GM19240 (cell line): Measurements from ENCODE around the gene MOCOS.
"Not testable (repeated sequence)": the region's sequence is repeated elsewhere in the genome, so short reads cannot be mapped to it uniquely, and the experiment has no call there.

Source experiments
- DNase-seq: peaks from one replicate; pipeline ENCODE4 v3.0.0; 2011; ENCODE audit warnings: low spot score; ENCODE audit not compliant: insufficient read length

MOCOS gene

GRCh38 chr18:36200354-36200771, 13.1 kb downstream of the MOCOS start:
- no peak for DNase-seq

DNA sequence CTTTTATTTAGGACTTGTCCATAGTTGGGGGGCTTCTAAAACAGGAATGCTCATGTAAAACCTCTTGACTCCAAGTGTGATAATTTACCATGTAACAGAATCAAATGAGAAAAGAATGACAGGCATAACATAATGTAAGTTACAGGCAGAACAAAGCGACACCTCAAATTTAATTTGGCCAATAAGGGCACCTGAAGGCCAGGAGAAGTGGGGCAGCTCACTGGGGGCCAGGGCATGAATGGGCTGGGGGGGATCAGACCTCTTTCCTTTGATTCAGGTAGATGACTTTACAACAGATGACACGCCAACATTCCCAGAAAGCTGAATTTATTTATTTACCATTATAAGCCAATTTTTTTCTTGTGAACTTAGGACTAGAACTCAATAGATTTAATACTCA, 14.5 kb downstream of the MOCOS start:
- no peak for DNase-seq

DNA sequence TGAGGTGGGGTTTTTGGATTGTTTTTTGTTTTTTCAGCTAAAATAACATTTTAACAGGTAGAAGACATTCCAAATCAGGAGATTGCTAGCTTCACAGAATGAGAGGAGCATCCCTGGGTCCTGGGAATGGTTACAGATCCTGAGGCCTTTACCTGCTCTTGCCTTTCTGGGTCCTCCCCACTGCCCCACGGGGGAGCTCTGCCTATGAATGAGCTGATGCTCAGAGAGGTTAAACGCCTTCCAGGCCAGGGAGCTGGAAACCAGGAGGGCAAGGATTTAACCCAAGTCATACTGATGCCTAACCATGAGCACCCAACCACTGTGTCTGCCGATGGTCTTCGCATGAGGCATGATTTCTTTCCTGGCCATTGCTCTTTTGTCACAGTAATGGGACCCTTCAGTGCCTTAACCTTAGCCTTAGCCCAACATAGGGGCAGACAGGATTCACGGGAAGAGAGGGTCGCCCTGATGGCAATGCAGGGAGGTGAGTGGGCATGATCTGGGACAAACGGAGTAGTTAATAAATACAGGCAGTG, 16.1 kb downstream of the MOCOS start:
- no peak for DNase-seq

GRCh38 chr18:36205166-36205565, 17.9 kb downstream of the MOCOS start:
- no peak for DNase-seq

DNA sequence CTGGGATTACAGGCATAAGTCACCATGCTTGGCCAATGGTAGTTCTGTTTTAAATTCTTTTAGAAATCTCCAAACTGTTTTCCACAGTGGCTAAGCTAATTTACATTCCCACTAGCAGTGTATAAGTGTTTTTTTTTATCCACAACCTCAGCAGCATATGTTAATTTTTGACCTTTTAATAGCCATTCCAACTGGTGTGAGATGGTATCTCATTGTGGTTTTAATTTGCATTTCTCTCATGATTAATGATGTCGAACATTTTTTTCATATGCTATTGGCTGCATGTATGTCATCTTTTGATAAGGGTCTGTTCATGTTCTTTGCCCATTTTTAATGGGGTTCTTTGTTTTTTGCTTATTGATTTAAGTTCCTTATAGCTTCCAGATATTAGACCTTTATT, 20.0 kb downstream of the MOCOS start:
- no peak for DNase-seq

DNA sequence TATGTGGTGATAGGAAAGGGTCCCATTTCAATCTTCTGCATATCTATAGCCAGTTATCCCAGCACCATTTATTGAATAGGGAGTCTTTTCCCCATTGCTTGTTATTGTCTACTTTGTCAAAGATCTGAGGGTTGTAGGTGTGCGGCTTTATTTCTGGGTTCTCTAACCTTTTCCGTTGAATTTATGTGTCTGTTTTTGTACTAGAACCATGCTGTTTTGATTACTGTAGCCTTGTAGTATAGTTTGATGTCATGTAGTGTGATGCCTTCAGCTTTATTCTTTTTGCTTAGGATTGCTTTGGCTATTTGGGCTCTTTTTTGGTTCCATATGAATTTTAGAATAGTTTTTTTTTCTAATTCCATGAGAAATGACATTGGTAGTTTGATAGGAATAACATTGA, 20.7 kb downstream of the MOCOS start:
- not testable (repeated sequence) for DNase-seq

DNA sequence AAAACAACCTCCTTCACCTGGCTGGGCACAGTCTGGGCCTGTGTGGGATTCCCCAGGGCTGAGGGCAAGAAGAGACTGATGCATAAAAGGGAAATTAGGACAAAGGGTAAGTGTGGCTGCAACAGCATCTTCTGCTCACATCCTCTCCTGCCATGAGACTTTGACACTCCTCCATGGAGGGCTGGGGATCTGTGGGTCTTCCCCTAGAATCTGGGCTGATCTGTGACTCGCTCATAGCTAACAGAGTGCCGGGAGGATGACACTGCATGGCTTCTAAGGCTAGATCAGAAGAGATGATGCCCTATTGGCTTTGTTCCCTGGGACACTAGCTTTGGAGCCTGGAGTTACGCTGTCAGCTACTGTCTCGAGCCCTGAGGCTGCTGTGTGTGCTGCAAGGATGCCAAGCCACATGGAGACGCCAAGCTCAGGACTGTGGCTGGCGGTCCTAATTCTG, 24.3 kb downstream of the MOCOS start:
- no peak for DNase-seq

DNA sequence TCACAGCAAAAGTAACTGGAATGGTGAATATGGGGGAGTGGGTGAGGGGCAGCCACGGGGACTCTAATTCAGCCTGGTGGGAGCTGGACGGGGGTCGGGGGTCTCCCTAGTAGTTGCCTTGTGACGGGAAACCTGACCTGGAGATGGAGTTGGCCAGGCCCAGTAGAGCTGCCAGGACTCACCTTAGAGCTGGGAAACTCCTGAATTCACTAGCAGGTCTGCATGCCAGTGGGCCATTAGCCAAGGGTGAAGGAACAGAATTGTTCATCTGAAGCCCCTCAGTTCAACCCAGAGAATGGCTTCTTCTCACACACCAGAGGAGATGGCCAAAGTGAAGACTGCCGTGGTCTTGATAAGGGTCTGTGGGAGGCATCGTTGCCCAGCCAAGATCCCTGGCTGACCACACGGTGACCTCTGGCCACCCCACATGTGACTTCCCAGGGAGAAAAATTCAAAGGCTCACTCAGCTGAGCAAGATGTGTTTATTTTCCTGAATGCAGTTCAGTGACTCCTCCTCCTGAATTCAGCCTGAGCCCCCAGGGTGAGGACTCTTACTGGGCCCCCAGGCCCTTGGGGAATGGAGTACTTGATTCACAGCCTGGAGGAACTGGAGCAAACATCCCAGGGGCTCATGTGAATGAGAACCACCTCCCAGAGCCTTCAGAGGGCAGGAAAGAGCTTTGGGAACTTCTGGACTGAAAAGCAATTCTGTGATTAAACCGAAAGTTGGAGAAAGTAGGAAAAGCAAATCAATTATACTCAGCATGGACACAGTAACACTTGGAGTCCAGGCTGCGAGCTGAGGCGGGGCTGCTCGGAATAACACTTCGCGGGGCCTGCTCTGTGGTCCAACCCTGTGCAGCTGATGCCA, 25.2 kb downstream of the MOCOS start:
- no peak for DNase-seq

GRCh38 chr18:36214811-36215210, 27.5 kb downstream of the MOCOS start:
- no peak for DNase-seq

DNA sequence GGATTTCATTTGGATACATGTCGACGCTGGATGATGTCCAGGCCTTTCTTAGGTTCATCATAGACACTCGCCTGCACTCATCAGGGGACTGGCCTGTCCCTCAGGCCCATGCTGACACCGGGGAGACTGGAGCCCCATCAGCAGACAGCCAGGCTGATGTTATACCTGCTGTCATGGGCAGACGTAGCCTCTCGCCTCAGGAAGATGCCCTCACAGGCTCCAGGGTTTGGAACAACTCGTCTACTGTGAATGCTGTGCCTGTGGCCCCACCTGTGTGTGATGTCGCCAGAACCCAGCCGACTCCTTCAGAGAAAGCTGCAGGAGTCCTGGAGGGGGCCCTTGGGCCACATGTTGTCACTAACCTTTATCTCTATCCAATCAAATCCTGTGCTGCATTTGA, 28.3 kb downstream of the MOCOS start:
- no peak for DNase-seq

DNA sequence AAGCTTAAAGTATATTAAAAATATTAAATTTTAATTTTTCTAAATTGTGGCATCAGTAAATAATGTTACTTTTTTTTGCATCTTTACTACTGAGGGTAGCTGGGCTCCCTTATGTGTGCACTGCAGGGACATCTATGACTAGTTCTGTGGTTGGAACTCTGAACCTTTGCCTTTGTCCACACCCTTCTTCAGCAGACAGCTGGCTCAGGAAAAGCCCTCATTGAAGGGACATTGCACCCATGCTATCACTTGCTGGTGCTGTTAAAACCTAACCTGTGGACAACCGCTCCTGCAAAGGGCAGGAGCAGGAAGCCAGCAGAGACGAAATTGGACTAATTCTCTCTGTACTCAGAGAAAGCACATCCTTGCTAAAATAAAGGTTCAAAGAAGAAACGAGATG, 30.1 kb downstream of the MOCOS start:
- no peak for DNase-seq

- DNase-seq, result no peak
Observed at GRCh38 chr18:36229188-36229587, 41.9 kb downstream of the MOCOS start.

- not testable (repeated sequence) for DNase-seq
Observed at GRCh38 chr18:36240510-36240909, 53.2 kb downstream of the MOCOS start.

DNA sequence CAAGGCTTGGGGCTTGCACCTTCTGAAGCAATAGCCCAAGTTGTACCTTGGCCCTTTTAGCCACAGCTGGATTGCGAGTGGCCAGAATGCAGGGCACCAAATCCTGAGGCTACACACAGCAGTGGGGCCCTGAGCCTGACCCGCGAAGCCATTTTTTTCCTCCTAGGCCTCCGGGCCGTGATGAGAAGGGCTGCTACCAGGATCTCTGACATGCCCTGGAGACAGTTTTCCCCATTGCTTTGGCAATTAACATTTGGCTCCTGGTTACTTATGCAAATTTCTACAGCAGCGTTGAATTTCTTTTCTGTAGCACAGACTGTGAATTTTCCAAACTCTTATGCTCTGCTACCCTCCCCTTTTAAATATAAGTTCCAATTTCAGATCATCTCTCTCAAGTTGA, 54.5 kb downstream of the MOCOS start:
- no peak for DNase-seq

GRCh38 chr18:36247036-36247435, 59.7 kb downstream of the MOCOS start:
- DNase-seq, result no peak

GRCh38 chr18:36249392-36249791, 62.1 kb downstream of the MOCOS start:
- DNase-seq, result no peak

GRCh38 chr18:36250827-36251226, 63.5 kb downstream of the MOCOS start:
- DNase-seq, result no peak

DNA sequence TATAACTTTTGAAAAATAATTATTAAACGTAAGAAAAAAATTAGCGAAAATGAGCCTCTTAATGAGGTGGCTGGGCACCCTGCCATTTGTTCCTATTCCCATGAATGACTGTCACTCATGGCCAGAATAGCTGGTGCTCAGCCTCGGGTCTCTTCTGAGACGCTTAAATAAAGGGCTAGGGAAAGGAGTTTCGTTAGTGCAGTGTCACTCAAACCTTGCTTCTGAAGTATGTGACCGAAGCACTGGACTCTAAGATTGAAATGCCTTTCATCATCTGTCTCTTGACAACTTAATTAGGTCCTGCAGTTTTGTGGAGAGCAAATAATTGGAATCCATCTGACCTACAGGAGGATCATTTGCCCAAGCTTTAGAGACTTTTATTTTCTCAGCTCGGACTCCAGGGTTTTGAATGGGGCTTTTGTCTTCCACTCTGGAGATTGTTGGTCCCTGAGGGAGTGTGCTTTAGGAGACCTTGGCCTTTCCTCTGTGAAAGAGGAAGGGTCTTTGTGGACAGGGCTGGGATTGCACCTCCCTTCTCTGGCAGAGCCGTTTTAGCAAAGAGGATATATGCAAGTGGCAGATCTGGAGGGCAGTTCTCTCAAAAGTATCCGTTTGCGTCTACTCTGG, 67.9 kb downstream of the MOCOS start:
- DNase-seq, result no peak

DNA sequence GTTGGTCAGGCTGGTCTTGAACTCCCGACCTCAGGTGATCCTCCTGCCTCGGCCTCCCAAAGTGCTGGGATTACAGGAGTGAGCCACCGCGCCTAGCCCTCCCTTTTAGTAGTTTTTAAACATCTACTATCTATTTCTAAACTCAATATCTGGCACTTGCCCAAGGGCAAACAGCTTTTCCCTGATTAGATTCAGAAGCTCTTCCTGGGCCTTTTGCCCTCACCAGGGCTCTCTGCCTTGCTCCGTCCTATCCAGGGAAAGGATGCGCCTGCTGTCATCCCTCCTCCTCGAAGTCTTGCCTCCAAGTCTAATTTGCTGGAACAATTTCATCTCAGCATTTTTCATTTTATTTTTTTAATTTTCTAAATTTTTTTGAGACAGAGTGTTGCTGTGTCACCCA, 68.8 kb downstream of the MOCOS start:
- no peak for DNase-seq

DNA sequence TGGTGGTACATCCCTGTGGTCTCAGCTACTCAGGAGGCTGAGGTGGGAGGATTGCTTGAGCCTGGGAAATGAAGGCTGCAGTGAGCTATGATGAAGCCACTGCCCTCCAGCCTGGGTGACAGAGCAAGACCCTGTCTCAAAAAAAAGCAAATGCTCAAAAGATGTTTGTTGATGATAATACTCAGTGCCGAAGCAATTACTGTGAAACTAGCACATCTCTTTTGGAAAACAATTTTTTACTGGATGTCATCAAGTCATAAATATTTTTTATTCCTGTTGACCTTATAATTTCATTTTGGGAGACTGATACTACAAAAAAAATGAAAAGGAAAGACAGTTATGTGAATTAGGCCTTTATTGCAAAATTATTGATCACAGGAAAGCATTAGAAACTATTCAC, 75.7 kb downstream of the MOCOS start:
- DNase-seq, result no peak

DNA sequence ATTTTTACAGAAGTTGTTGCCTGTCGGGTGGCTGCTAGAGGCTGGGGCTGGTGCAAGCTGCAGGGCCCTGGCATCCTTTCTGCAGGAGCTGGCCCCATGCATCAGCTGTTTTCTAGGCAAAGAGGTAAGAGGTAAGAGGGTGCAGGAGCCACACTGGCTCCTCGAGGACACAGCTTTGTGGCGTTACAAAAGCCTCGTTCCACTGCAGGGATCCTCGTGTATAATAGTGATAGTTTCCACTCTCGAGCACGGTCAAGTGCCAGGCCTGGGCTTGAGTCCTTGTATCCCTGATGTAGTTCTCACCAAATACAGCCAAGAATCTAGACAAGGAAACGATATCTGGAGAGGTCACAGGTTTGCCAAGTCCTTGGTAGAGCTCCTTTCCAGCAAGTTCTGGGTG, 77.0 kb downstream of the MOCOS start:
- no peak for DNase-seq

- no peak for DNase-seq
Observed at GRCh38 chr18:36265015-36265414, 77.7 kb downstream of the MOCOS start.

DNA sequence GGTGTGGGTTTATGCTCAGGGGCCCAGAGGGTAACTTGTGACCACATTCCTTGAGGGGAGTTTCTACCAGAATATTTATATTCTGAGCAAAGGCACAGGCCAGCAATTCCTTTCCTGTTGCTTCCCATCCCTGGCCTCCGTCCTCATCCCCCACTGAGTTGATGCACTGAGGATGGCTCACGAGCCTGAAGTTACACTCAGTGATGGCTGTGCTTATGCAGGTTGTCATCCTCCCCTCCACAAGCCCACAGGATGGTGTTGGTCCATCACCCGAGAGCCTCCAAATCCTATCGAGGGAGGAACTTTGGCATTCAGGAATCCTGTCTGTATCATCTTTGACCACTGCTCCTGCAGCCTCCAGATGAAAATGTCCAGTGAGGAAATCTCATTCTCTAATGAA, 81.9 kb downstream of the MOCOS start:
- DNase-seq, result no peak
